Peyer's patch (tissue), 4 donors: Measurements from ENCODE around the gene GFAP.

Source experiments
- CTCF ChIP-seq, 6 experiments: fragments of 450-650 bp in 4 of 6; fragments of 200-600 bp in 2 of 6; sonication (generic) in 1 of 6; IDR thresholded peaks; one replicate each; pipeline ENCODE4 v1.5.1; 2017 to 2019; ENCODE audit warnings: antibody characterized with exemption in 6 of 6, mild to moderate bottlenecking in 3 of 6, moderate library complexity in 1 of 6
- POLR2A ChIP-seq, 2 donors: fragments of 450-650 bp; IDR thresholded peaks; one replicate each; pipeline ENCODE4 v1.5.1; 2017; ENCODE audit warnings: antibody characterized with exemption in 2 of 2, mild to moderate bottlenecking in 2 of 2, moderate library complexity in 2 of 2

- no peak for TF ChIP-seq POLR2A (IDR thresholded peaks at IDR 0.05)
- no peak for TF ChIP-seq CTCF (IDR thresholded peaks at IDR 0.05)
Measured at GRCh38 chr17:44917456-44917855, 2.2 kb upstream of the GFAP start.
